Measurements from ENCODE around the gene CACNG1. TPM values are rescaled to one million over a fixed set of nuclear protein-coding genes. Genes with fewer than 3 reads are reported as not detected.

CACNG1 gene
- total and polyA plus RNA-seq, 11 donors, result not detected

DNA sequence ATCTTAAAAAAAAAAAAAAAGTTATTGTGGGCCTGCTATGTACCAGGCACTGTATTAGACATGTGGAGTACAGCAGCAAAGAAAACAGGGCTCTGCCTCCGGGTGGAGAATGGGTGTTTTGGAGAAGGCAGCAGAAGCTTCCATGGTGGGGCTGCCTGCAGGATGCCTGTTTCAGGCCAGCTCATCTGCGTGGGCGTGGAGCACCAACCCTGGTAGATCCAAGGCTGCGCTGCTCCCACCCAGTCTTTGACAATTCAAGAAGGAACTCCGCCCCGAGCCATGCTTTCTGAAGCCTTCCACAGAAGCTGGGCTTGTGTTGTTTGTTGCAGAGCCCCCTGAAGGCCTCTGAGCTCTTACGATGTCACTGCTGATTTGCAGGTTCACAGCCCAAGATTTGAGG is 23.2 kb upstream of the CACNG1 start:
- no peak overlapping the region for H3K27ac ChIP-seq
- no peak overlapping the region for H3K4me3 ChIP-seq
- H3K36me3 ChIP-seq, result no peaks in the 10 kb centered on the region
- no peaks in the 10 kb centered on the region for H3K9me3 ChIP-seq
- DNase-seq, result no peak
- intact Hi-C loops (cut with DNase I), result no loop called here
- no peaks in the 10 kb centered on the region for H3K4me1 ChIP-seq
- 85 to 94% (median 88%) methylated on average over 7 of the region's 7 CpGs for WGBS, 4 donors
- peaks cover 0 to 4% (median 0%) of the 10 kb centered on the region in 9 donors for H3K27me3 ChIP-seq
- no peak for ATAC-seq
- no peak for TF ChIP-seq POLR2A (IDR thresholded peaks at IDR 0.05)
- TF ChIP-seq, protein P1, sequence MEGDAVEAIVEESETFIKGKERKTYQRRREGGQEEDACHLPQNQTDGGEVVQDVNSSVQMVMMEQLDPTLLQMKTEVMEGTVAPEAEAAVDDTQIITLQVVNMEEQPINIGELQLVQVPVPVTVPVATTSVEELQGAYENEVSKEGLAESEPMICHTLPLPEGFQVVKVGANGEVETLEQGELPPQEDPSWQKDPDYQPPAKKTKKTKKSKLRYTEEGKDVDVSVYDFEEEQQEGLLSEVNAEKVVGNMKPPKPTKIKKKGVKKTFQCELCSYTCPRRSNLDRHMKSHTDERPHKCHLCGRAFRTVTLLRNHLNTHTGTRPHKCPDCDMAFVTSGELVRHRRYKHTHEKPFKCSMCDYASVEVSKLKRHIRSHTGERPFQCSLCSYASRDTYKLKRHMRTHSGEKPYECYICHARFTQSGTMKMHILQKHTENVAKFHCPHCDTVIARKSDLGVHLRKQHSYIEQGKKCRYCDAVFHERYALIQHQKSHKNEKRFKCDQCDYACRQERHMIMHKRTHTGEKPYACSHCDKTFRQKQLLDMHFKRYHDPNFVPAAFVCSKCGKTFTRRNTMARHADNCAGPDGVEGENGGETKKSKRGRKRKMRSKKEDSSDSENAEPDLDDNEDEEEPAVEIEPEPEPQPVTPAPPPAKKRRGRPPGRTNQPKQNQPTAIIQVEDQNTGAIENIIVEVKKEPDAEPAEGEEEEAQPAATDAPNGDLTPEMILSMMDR (IDR thresholded peaks at IDR 0.05), result no peak

DNA sequence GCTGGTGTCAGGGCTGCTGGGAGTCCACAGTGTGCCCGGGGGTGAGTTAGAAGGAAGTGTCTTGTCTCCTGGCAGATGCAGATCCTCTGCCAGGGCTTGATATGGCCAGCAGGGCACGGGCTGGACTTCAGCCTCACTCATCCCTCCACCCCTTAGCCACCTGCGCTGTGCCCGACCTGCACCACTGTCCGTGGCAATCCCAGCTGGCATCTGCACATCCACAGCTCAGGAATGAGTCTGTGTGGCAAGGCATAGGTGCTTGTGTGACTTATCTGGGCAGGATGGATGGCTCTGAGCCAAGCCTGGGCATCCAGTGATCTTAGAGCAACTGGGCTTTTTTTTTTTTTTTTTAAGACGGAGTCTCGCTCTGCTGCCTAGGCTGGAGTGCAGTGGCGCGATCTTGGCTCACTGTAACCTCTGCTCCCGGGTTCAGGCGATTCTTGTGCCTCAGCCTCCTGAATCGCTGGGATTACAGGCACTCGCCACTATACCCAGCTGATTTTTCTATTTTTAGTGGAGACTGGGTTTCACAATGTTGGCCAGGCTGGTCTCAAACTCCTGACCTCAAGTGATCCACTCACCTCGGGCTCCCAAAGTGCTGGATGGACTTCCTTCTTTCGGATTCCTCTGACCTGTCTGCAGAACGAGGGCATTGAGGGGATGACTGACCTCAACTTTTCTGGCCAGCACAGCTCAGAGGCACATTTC is 22.5 kb upstream of the CACNG1 start:
- H3K4me1 ChIP-seq, result peaks cover 0 to 1% (median 0%) of the 10 kb centered on the region in 12 donors
- ATAC-seq (no peak), DNase-seq (no peak)
- TF ChIP-seq POLR2A (IDR thresholded peaks at IDR 0.05), result no peak
- TF ChIP-seq, protein P1 (IDR thresholded peaks at IDR 0.05), result no peak
- intact Hi-C loops (cut with DNase I), result no loop called here
- H3K36me3 ChIP-seq, result no peaks in the 10 kb centered on the region
- H3K9me3 ChIP-seq, result no peaks in the 10 kb centered on the region
- H3K27ac ChIP-seq, result no peak overlapping the region
- H3K27me3 ChIP-seq, result no peaks in the 10 kb centered on the region
- 61 to 72% (median 68%) methylated on average over 16 of the region's 16 CpGs for WGBS, 4 donors
- H3K4me3 ChIP-seq, result no peak overlapping the region

DNA sequence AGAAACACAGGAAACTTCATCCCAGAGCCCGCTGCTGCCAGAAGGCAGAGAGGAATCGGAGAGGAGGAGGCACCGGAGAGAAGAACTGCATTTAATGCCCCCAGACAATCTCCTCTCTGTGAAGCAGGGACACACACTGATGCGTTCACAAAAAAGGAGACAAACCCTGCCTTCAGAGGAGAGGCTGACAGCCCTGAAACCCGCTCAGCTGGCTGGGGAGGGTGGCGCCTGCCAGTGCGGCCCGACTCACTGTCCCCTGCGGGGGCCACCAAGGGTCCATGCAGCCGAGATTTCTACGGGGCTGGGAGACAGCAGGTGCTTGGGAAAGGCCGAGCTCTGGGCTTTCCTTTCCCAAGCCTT is 21.9 kb upstream of the CACNG1 start:
- Histone ChIP-seq H3K4me1 (peaks cover 0 to 5% (median 0%) of the 10 kb centered on the region in 12 donors), H3K36me3 (no peaks in the 10 kb centered on the region), H3K27ac (no peak overlapping the region), H3K9me3 (no peaks in the 10 kb centered on the region), H3K27me3 (no peaks in the 10 kb centered on the region), H3K4me3 (no peak overlapping the region)
- intact Hi-C loops (cut with DNase I), result no loop called here
- TF ChIP-seq, protein P1 (IDR thresholded peaks at IDR 0.05), result no peak
- DNase-seq, result no peak
- no peak for ATAC-seq
- WGBS, 4 donors, result 78 to 87% (median 85%) methylated on average over 9 to 12 of the region's 12 CpGs

DNA sequence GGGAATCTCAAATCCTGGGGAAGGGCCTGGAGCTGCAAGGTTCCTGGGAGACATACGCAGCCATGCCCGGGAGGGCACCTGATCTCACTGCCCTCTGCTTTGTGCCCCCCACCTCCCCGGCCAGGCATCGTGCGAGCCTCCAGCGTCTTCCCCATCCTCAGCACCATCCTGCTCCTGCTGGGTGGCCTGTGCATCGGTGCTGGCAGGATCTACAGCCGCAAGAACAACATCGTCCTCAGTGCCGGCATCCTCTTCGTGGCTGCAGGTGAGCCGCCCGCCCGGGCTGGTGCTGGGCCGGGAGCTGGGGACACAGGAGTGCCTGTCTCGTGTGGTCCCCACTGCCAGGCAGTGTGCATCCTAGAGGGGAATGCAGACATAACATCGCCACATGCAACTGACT is 19.6 kb upstream of the CACNG1 start:
- DNase-seq, result no peak
- no peak overlapping the region for H3K27ac ChIP-seq
- TF ChIP-seq, protein P1 (IDR thresholded peaks at IDR 0.05), result no peak
- TF ChIP-seq POLR2A (IDR thresholded peaks at IDR 0.05), result no peak
- H3K9me3 ChIP-seq, result no peaks in the 10 kb centered on the region
- no peak for ATAC-seq
- 91 to 96% (median 93%) methylated on average over 8 to 17 of the region's 17 CpGs for WGBS, 4 donors
- no peaks in the 10 kb centered on the region for H3K36me3 ChIP-seq
- no peaks in the 10 kb centered on the region for H3K27me3 ChIP-seq
- no peak overlapping the region for H3K4me3 ChIP-seq
- intact Hi-C loops (cut with DNase I), result no loop called here
- peaks cover 0 to 5% (median 0%) of the 10 kb centered on the region in 12 donors for H3K4me1 ChIP-seq

Measured in heart left ventricle (tissue), 16 donors.